CD14-positive monocyte (primary cell): ENCODE results near the gene NKPD1. TPM values are rescaled to one million over a fixed set of nuclear protein-coding genes. Genes with fewer than 3 reads are reported as not detected.
A peak's percentile ranks its signal among the peaks of the same experiment; 100 is the strongest.

Source experiments
- DNase-seq, 3 donors: peaks; one replicate each; pipeline ENCODE4 v3.0.0-alpha.2; 2011 to 2022
- H2AFZ ChIP-seq: 2 replicates; pipeline ENCODE4 v1.6.0; 2012; ENCODE audit warnings: mild to moderate bottlenecking, low read depth, low read length, inconsistent platforms; ENCODE audit not compliant: insufficient read depth, poor library complexity, severe bottlenecking
- H3K27ac ChIP-seq, 2 donors: 1 replicate in 1 of 2; 2 replicates in 1 of 2; pipeline ENCODE4 v1.5.1; 2012 to 2013; ENCODE audit warnings: low read length in 2 of 2, control low read depth in 1 of 2, inconsistent platforms in 1 of 2, low read depth in 1 of 2, mild to moderate bottlenecking in 1 of 2
- H3K27me3 ChIP-seq, 2 donors: one replicate each; pipeline versions ENCODE4 v1.6.0 to v1.6.1; 2011 to 2013; ENCODE audit warnings: low read length in 2 of 2; ENCODE audit not compliant: control insufficient read depth in 2 of 2, insufficient read depth in 2 of 2
- H3K36me3 ChIP-seq, 2 donors: replicated peaks in 1 of 2; 1 replicate in 1 of 2; 2 replicates in 1 of 2; pipeline versions ENCODE4 v1.5.1 to v1.6.1; 2012 to 2013; ENCODE audit warnings: low read length in 2 of 2, control low read depth in 1 of 2, inconsistent platforms in 1 of 2, mild to moderate bottlenecking in 1 of 2; ENCODE audit not compliant: insufficient read depth in 2 of 2, control insufficient read depth in 1 of 2
- H3K4me1 ChIP-seq, 2 donors: 1 replicate in 1 of 2; 2 replicates in 1 of 2; pipeline versions ENCODE4 v1.5.1 to v1.6.1; 2012 to 2013; ENCODE audit warnings: low read length in 2 of 2, control low read depth in 1 of 2, inconsistent platforms in 1 of 2, mild to moderate bottlenecking in 1 of 2, moderate library complexity in 1 of 2; ENCODE audit not compliant: insufficient read depth in 2 of 2, control insufficient read depth in 1 of 2
- H3K4me2 ChIP-seq: replicated peaks from 2 replicates; pipeline ENCODE3; 2012; ENCODE audit warnings: low read length, moderate library complexity, mild to moderate bottlenecking; ENCODE audit not compliant: poor library complexity, severe bottlenecking; ENCODE audit errors: extremely low read depth
- H3K4me3 ChIP-seq, 3 experiments: fragments of 200-600 bp in 1 of 3; sonication (generic) in 1 of 3; replicated peaks in 1 of 3; 1 replicate in 2 of 3; 2 replicates in 1 of 3; pipeline ENCODE4 v1.5.1; 2011 to 2013; ENCODE audit warnings: low read length in 3 of 3, mild to moderate bottlenecking in 3 of 3, control low read depth in 2 of 3, low read depth in 2 of 3, inconsistent platforms in 1 of 3, moderate library complexity in 1 of 3
- H3K79me2 ChIP-seq: 2 replicates; pipeline ENCODE4 v1.6.0; 2012; ENCODE audit warnings: mild to moderate bottlenecking, control low read depth, inconsistent platforms, low read length, moderate library complexity; ENCODE audit not compliant: insufficient read depth
- H3K9ac ChIP-seq: 2 replicates; pipeline ENCODE4 v1.6.0; 2017; ENCODE audit warnings: low read length, mild to moderate bottlenecking; ENCODE audit not compliant: insufficient read depth, poor library complexity, severe bottlenecking
- H3K9me3 ChIP-seq, 2 donors: replicated peaks in 1 of 2; 1 replicate in 1 of 2; 2 replicates in 1 of 2; pipeline versions ENCODE4 v1.5.1 to v1.6.1; 2012 to 2013; ENCODE audit warnings: low read length in 2 of 2, control low read depth in 1 of 2; ENCODE audit not compliant: control insufficient read depth in 1 of 2, insufficient read depth in 1 of 2
- H4K20me1 ChIP-seq: 2 replicates; pipeline ENCODE4 v1.6.0; 2012; ENCODE audit warnings: mild to moderate bottlenecking, low read length, control low read depth, moderate library complexity; ENCODE audit not compliant: insufficient read depth
- H3K27ac Mint-ChIP-seq, 7 donors: one replicate each; pipeline ENCODE4 v1.8.0; 2020; ENCODE audit warnings: mild to moderate bottlenecking in 7 of 7, mixed read lengths in 7 of 7, moderate library complexity in 6 of 7, inconsistent platforms in 2 of 7
- H3K27me3 Mint-ChIP-seq, 3 donors: one replicate each; pipeline ENCODE4 v1.8.0; 2021 to 2022; ENCODE audit warnings: low read depth in 3 of 3, mild to moderate bottlenecking in 3 of 3, mixed read lengths in 3 of 3, moderate library complexity in 3 of 3, inconsistent platforms in 1 of 3
- H3K36me3 Mint-ChIP-seq, 2 donors: one replicate each; pipeline ENCODE4 v1.8.0; 2020; ENCODE audit warnings: mixed read lengths in 2 of 2, inconsistent platforms in 1 of 2, mild to moderate bottlenecking in 1 of 2
- H3K4me1 Mint-ChIP-seq: one replicate; pipeline ENCODE4 v1.8.0; 2020; ENCODE audit warnings: mild to moderate bottlenecking, mixed read lengths
- H3K4me3 Mint-ChIP-seq, 2 donors: one replicate each; pipeline ENCODE4 v1.8.0; 2020; ENCODE audit warnings: mild to moderate bottlenecking in 2 of 2, mixed read lengths in 2 of 2, moderate library complexity in 1 of 2
- H3K9me3 Mint-ChIP-seq, 7 donors: one replicate each; pipeline ENCODE4 v1.8.0; 2020 to 2022; ENCODE audit warnings: mixed read lengths in 7 of 7, mild to moderate bottlenecking in 6 of 7, moderate library complexity in 6 of 7, inconsistent platforms in 2 of 7
- CTCF ChIP-seq: fragments of 200-600 bp; IDR thresholded peaks from one replicate; pipeline ENCODE4 v1.8.0; 2022; ENCODE audit warnings: antibody characterized with exemption, mild to moderate bottlenecking
- WGBS: methylation state at CpG from one replicate; pipeline ENCODE4 v1.1.5; 2013; ENCODE audit warnings: missing lambda C conversion rate; ENCODE audit not compliant: insufficient coverage; 5-methylcytosine and 5-hydroxymethylcytosine counted together
- intact Hi-C, 2 donors: fragments of 100-400 bp; cut with micrococcal nuclease; formaldehyde crosslinking; loops; one replicate each; pipeline versions ENCODE4 v1.15.0 to v1.15.1; 2023
- polyA plus RNA-seq, 3 donors: library from polyadenylated mRNA; depleted of rRNA in 1 of 3; unstranded in 2 of 3; stranded (reverse) in 1 of 3; fragments of 300-500 nt in 2 of 3; fragments of >200 nt in 1 of 3; fragmentation: Illumina TruSeq in 2 of 3; gene quantifications; 1 replicate in 2 of 3; 2 replicates in 1 of 3; pipeline ENCODE4 v1.2.3, GENCODE V29; 2012 to 2021

The NKPD1 gene
- polyA plus RNA-seq, 3 donors = 0.11 TPM; not detected in 2

- H3K4me2 ChIP-seq = no peak overlapping the region
- Mint-ChIP-seq H3K36me3 (no peaks in the 10 kb centered on the region), H3K4me3 (no peak overlapping the region), H3K27me3 (peaks cover 0 to 7% (median 3%) of the 10 kb centered on the region in 3 donors), H3K27ac (peak overlapping the region in 2 of 7 donors; percentile 46 to 70), H3K9me3 (no peaks in the 10 kb centered on the region), H3K4me1 (no peaks in the 10 kb centered on the region)
- no peak overlapping the region for H3K9ac ChIP-seq
- intact Hi-C loops = no loop called here
- no peaks in the 10 kb centered on the region for H3K9me3 ChIP-seq
- H3K27ac ChIP-seq = no peak overlapping the region
- no peaks in the 10 kb centered on the region for H3K36me3 ChIP-seq
- no peak for TF ChIP-seq CTCF
- no peaks in the 10 kb centered on the region for H4K20me1 ChIP-seq
- H3K27me3 ChIP-seq = no peaks in the 10 kb centered on the region
- H2AFZ ChIP-seq = no peak overlapping the region
- no peak for DNase-seq
- H3K4me1 ChIP-seq = no peaks in the 10 kb centered on the region
- H3K4me3 ChIP-seq = no peak overlapping the region
- 100% methylated on average over 5 of the region's 6 CpGs for WGBS
- H3K79me2 ChIP-seq = no peaks in the 10 kb centered on the region
Measured at GRCh38 chr19:45195764-45196163, 35.0 kb upstream of the NKPD1 start.

- no peak overlapping the region for H3K4me3 Mint-ChIP-seq
- no peaks in the 10 kb centered on the region for H3K27me3 ChIP-seq
- TF ChIP-seq CTCF = no peak
- H3K9me3 ChIP-seq = no peaks in the 10 kb centered on the region
- no peak overlapping the region for H3K9ac ChIP-seq
- H4K20me1 ChIP-seq = no peaks in the 10 kb centered on the region
- H3K4me2 ChIP-seq = no peak overlapping the region
- DNase-seq = no peak
- no peaks in the 10 kb centered on the region for H3K4me1 ChIP-seq
- no peak overlapping the region for H3K27ac Mint-ChIP-seq
- no peaks in the 10 kb centered on the region for H3K79me2 ChIP-seq
- H3K36me3 ChIP-seq = no peaks in the 10 kb centered on the region
- peaks cover 0 to 4% (median 2%) of the 10 kb centered on the region in 3 donors for H3K27me3 Mint-ChIP-seq
- H3K4me3 ChIP-seq = no peak overlapping the region
- 100% methylated on average over 1 of the region's 4 CpGs for WGBS
- H3K27ac ChIP-seq = no peak overlapping the region
- no peaks in the 10 kb centered on the region for H3K36me3 Mint-ChIP-seq
- H3K4me1 Mint-ChIP-seq = peaks cover 2% of the 10 kb centered on the region
- H3K9me3 Mint-ChIP-seq = peaks cover 0 to 12% (median 0%) of the 10 kb centered on the region in 7 donors
- intact Hi-C loops = no loop called here
- no peak overlapping the region for H2AFZ ChIP-seq
Measured at GRCh38 chr19:45191375-45191774, 30.6 kb upstream of the NKPD1 start.
